IgD-negative memory B cell (primary cell): ENCODE measurements around the gene HECTD4. TPM values are rescaled to one million over a fixed set of nuclear protein-coding genes. Genes with fewer than 3 reads are reported as not detected.
A peak's percentile ranks its signal among the peaks of the same experiment; 100 is the strongest.
"Not testable (repeated sequence)": the region's sequence is repeated elsewhere in the genome, so short reads cannot be mapped to it uniquely, and the experiment has no call there.

Experiments used
- H3K27ac Mint-ChIP-seq, 3 donors: one replicate each; pipeline ENCODE4 v1.8.0; 2020 to 2022; ENCODE audit warnings: mild to moderate bottlenecking in 3 of 3, mixed read lengths in 3 of 3, moderate library complexity in 1 of 3
- H3K27me3 Mint-ChIP-seq: one replicate; pipeline ENCODE4 v1.8.0; 2021; ENCODE audit warnings: mixed read lengths
- H3K36me3 Mint-ChIP-seq: one replicate; pipeline ENCODE4 v1.8.0; 2020; ENCODE audit warnings: mild to moderate bottlenecking, mixed read lengths
- H3K4me1 Mint-ChIP-seq, 3 donors: one replicate each; pipeline ENCODE4 v1.8.0; 2020 to 2022; ENCODE audit warnings: mixed read lengths in 3 of 3, mild to moderate bottlenecking in 1 of 3
- H3K4me3 Mint-ChIP-seq, 4 donors: one replicate each; pipeline ENCODE4 v1.8.0; 2020 to 2022; ENCODE audit warnings: mild to moderate bottlenecking in 4 of 4, mixed read lengths in 4 of 4, moderate library complexity in 3 of 4
- H3K9me3 Mint-ChIP-seq, 3 donors: one replicate each; pipeline ENCODE4 v1.8.0; 2020 to 2021; ENCODE audit warnings: mixed read lengths in 3 of 3, mild to moderate bottlenecking in 1 of 3
- polyA plus RNA-seq: library from polyadenylated mRNA; unstranded; fragments of 300-500 nt; fragmentation: Illumina TruSeq; gene quantifications from one replicate; pipeline ENCODE4 v1.2.3, GENCODE V29; 2021

The HECTD4 gene
- polyA plus RNA-seq, 1 donor from 2014 or later, result 6.8 TPM

- H3K4me1 Mint-ChIP-seq, result peaks cover 15 to 29% (median 19%) of the 10 kb centered on the region in 3 donors
Measured at GRCh38 chr12:112162241-112162790, 219.9 kb downstream of the HECTD4 start.

DNA sequence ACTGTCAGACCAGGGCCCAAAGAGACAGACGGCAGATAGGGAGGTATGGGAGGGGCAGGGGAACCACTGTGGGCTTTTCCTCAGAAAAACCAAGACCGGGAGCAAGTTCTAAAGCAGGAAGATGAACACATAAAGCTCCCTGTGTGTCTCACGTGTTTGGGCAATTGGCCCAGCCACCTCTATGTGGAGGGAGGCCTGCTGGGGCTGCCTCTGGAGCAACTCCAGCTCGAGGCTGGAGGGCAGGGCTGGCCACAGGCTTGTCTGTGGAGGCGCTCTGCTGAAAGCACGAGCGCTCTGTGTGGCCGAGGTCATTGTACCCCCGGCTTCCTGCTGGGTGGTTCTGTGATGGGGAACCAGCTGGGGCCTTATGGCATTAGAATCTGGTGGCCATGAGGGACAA lies 220.5 kb downstream of the HECTD4 start:
- Mint-ChIP-seq H3K27ac (peak overlapping the region; percentile 28 to 83 (median 43)), H3K4me1 (peaks cover 15 to 33% (median 19%) of the 10 kb centered on the region in 3 donors), H3K4me3 (no peak overlapping the region), H3K36me3 (peaks cover 19% of the 10 kb centered on the region), H3K27me3 (no peaks in the 10 kb centered on the region), H3K9me3 (peaks cover 13 to 16% (median 13%) of the 10 kb centered on the region in 3 donors)

More at GRCh38 chr12:112162241-112162790, 219.9 kb downstream of the HECTD4 start:
- Mint-ChIP-seq H3K27me3 (no peaks in the 10 kb centered on the region), H3K27ac (peak overlapping the region in 2 of 3 donors; percentile 28 to 43), H3K4me3 (no peak overlapping the region), H3K36me3 (peaks cover 17% of the 10 kb centered on the region), H3K9me3 (peaks cover 8 to 11% (median 11%) of the 10 kb centered on the region in 3 donors)

GRCh38 chr12:112160611-112161010 lies 221.6 kb downstream of the HECTD4 start:
- H3K4me3 Mint-ChIP-seq, result no peak overlapping the region
- no peaks in the 10 kb centered on the region for H3K27me3 Mint-ChIP-seq
- H3K9me3 Mint-ChIP-seq, result peaks cover 13 to 23% (median 17%) of the 10 kb centered on the region in 3 donors
- H3K36me3 Mint-ChIP-seq, result peaks cover 27% of the 10 kb centered on the region
- peak overlapping the region in 1 of 3 donors; percentile 93 for H3K27ac Mint-ChIP-seq
- peaks cover 19 to 38% (median 23%) of the 10 kb centered on the region in 3 donors for H3K4me1 Mint-ChIP-seq

- peaks cover 29% of the 10 kb centered on the region for H3K36me3 Mint-ChIP-seq
- H3K27ac Mint-ChIP-seq, result peak overlapping the region; percentile 87 to 96 (median 93)
- H3K27me3 Mint-ChIP-seq, result no peaks in the 10 kb centered on the region
- H3K4me1 Mint-ChIP-seq, result peaks cover 19 to 38% (median 28%) of the 10 kb centered on the region in 3 donors
- H3K4me3 Mint-ChIP-seq, result peak overlapping the region; percentile 30 to 82 (median 62)
- H3K9me3 Mint-ChIP-seq, result peaks cover 13 to 23% (median 19%) of the 10 kb centered on the region in 3 donors
Measured at GRCh38 chr12:112159146-112159541, 223.1 kb downstream of the HECTD4 start.

DNA sequence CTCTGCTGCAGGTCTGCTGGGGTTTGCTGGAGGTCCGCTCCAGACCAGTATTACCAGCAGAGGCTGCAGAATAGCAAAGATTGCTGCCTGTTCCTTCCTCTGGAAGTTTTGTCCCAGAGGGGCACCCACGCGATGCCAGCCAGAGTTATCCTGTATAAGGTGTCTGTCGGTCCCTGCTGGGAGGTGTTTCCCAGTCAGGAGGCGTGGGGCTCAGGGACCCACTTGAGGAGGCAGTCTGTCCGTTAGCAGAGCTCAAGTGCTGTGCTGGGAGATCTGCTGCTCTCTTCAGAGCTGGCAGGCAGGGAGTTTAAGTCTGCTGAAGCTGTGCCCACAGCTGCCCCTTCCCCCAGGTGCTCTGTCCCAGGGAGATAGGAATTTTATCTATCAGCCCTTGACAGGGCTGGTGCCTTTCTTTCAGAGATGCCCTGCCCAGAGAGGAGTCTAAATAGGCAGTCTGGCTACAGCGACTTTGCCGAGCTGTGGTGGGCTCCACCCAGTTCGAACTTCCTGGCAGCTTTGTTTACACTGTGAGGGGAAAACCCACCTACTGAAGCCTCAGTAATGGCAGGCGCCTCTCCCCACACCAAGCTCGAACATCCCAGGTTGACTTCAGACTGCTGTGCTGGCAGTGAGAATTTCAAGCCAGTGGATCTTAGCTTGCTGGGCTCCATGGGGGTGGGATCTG lies 223.6 kb downstream of the HECTD4 start:
- Mint-ChIP-seq H3K4me1 (peaks cover 19 to 38% (median 28%) of the 10 kb centered on the region in 3 donors), H3K4me3 (peak overlapping the region; percentile 30 to 82 (median 62)), H3K36me3 (peaks cover 33% of the 10 kb centered on the region), H3K9me3 (peaks cover 13 to 23% (median 19%) of the 10 kb centered on the region in 3 donors), H3K27ac (peak overlapping the region; percentile 87 to 96 (median 93))
- not testable (repeated sequence) for H3K27me3 Mint-ChIP-seq

DNA sequence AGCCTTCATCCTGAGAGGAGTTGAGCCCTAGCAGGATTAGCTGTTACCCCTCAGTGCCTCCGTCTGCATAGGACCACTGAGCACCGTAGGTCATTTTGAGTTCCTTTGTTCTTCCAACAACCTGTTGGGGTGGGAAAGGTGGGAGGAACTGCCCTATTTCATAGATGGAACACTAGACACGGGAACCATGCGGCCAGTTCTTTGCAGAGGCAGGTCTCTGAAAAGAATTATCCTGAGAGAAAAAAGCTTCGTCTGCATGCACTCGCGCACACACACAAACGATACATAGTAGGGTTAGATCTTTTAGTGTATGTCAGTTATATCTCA lies 228.4 kb downstream of the HECTD4 start:
- no peaks in the 10 kb centered on the region for H3K27me3 Mint-ChIP-seq
- peak overlapping the region in 1 of 3 donors; percentile 33 for H3K27ac Mint-ChIP-seq
- H3K9me3 Mint-ChIP-seq, result peaks cover 11 to 23% (median 19%) of the 10 kb centered on the region in 3 donors
- peaks cover 8 to 28% (median 25%) of the 10 kb centered on the region in 3 donors for H3K4me1 Mint-ChIP-seq
- H3K36me3 Mint-ChIP-seq, result peaks cover 28% of the 10 kb centered on the region
- H3K4me3 Mint-ChIP-seq, result no peak overlapping the region

DNA sequence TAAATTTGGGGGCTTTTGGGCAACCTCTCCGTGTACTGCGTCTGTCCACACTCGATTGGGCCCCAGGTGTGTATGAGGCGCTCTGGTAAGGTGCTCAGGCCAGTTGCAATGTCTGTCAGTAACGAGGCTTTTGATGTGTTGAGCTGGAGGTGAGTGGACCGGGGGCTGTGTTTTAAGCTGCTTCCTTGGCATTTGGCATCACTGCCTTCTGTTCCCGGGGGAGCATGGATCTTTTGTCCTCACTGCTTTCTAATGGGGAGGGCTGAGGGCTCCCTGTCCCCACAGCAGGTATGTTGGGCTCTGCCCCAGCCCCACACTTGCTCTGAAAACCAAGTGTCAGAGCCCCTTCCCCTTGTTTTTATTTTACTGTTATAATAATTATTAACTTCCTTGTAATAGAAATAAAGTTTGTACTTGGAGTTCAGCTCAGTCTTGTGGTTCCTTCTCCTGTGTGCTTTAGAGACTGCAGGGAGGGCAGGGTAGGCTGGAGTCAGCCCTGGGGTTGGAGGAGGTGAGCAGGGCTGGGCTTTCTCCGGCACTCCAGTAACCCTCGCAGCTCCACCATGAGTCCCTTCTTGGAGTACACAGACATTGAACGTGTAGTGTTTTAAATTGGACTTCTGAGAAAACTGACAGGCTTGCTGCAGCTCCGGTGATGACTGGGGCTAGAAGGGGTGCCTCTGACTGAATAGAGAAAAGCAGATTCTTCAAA lies 228.9 kb downstream of the HECTD4 start:
- peak overlapping the region in 1 of 3 donors; percentile 63 for H3K27ac Mint-ChIP-seq
- peaks cover 11 to 22% (median 16%) of the 10 kb centered on the region in 3 donors for H3K9me3 Mint-ChIP-seq
- peak overlapping the region in 1 of 4 donors; percentile 16 for H3K4me3 Mint-ChIP-seq
- no peaks in the 10 kb centered on the region for H3K27me3 Mint-ChIP-seq
- peaks cover 10 to 23% (median 20%) of the 10 kb centered on the region in 3 donors for H3K4me1 Mint-ChIP-seq
- peaks cover 28% of the 10 kb centered on the region for H3K36me3 Mint-ChIP-seq

DNA sequence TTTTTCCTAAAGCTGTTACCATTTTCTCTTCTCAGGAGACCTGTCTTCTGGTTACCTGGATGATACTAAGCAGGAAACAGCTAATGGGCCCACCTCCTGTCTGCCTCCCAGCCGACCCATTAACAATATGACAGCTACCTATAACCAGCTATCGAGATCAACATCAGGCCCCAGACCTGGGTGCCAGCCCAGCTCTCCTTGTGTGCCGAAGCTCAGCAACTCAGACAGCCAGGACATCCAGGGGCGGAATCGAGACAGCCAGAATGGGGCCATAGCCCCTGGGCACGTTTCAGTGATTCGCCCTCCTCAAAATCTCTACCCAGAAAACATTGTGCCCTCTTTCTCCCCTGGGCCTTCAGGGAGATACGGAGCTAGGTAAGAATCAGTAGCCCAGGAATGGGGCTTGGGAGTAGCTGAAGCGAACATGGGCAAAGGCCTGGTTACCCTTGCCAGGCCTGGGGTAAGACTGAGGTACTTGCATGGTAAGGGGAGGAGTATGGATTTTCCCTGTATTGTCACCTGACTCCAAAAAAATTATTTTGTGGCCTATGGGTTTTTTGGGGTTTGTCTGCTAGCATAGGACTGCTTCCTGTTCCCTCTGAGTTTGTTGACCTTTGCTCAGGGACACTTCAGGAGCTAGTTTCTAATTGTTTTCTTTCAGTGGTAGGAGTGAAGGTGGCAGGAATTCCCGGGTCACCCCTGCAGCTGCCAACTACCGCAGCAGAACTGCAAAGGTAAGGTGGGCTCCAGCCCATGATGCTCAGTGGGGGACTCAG lies 230.3 kb downstream of the HECTD4 start:
- H3K9me3 Mint-ChIP-seq, result peaks cover 2 to 9% (median 6%) of the 10 kb centered on the region in 3 donors
- H3K36me3 Mint-ChIP-seq, result peaks cover 20% of the 10 kb centered on the region
- peaks cover 8 to 14% (median 13%) of the 10 kb centered on the region in 3 donors for H3K4me1 Mint-ChIP-seq
- no peaks in the 10 kb centered on the region for H3K27me3 Mint-ChIP-seq
- peak overlapping the region in 1 of 3 donors; percentile 83 for H3K27ac Mint-ChIP-seq
- H3K4me3 Mint-ChIP-seq, result no peak overlapping the region

GRCh38 chr12:112149596-112149995 lies 232.6 kb downstream of the HECTD4 start:
- peaks cover 22% of the 10 kb centered on the region for H3K36me3 Mint-ChIP-seq
- H3K4me3 Mint-ChIP-seq, result peak overlapping the region in 1 of 4 donors; percentile 24
- H3K4me1 Mint-ChIP-seq, result peaks cover 12 to 14% (median 12%) of the 10 kb centered on the region in 3 donors

DNA sequence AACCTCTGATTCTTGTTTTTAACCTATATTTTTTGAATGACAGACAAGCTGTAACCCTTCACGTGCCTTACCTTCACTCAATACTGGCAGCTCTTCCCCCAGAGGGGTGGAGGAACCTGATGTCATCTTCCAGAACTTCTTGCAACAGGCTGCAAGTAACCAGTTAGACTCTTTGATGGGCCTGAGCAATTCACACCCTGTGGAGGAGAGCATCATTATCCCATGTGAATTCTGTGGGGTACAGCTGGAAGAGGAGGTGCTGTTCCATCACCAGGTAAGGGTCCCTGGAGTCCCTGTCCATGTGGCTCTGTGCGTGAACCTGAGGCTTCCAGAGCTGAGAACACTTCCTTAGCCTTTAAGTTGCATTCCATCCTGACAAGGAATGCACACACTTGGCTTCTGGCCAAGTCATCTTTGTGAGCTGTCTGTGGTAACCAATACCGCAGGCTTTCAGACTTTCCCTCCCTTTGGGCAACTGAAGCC lies 234.2 kb downstream of the HECTD4 start:
- H3K4me1 Mint-ChIP-seq, result peaks cover 12 to 14% (median 12%) of the 10 kb centered on the region in 3 donors
- H3K9me3 Mint-ChIP-seq, result no peaks in the 10 kb centered on the region
- peak overlapping the region; percentile 21 to 94 (median 88) for H3K27ac Mint-ChIP-seq
- H3K36me3 Mint-ChIP-seq, result peaks cover 19% of the 10 kb centered on the region
- H3K4me3 Mint-ChIP-seq, result peak overlapping the region in 1 of 4 donors; percentile 71
- no peaks in the 10 kb centered on the region for H3K27me3 Mint-ChIP-seq

More at GRCh38 chr12:112149596-112149995, 232.6 kb downstream of the HECTD4 start:
- peak overlapping the region in 1 of 3 donors; percentile 90 for H3K27ac Mint-ChIP-seq
- H3K27me3 Mint-ChIP-seq, result no peaks in the 10 kb centered on the region
- H3K9me3 Mint-ChIP-seq, result no peaks in the 10 kb centered on the region

DNA sequence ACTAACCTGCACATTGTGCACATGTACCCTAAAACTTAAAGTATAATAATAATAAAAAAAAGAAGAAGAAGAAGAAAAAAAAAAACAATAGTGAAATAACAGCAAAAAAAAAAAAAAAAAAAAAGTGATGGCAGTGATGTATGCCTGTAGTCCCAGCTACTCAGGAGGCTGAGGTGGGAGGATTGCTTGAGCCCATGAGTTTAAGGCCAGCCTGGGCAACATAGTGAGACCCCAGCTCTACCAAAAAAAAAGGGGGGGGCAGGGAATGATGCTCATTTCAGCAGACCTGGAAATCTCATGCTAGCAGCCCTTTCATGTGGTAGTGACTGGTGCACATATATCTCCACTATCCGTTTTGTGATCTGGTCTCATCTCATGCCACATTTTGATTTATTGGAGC lies 236.1 kb downstream of the HECTD4 start:
- Mint-ChIP-seq H3K4me1 (peaks cover 10 to 12% (median 12%) of the 10 kb centered on the region in 3 donors), H3K36me3 (peaks cover 13% of the 10 kb centered on the region), H3K9me3 (no peaks in the 10 kb centered on the region), H3K4me3 (no peak overlapping the region), H3K27me3 (no peaks in the 10 kb centered on the region), H3K27ac (peak overlapping the region in 1 of 3 donors; percentile 13)

DNA sequence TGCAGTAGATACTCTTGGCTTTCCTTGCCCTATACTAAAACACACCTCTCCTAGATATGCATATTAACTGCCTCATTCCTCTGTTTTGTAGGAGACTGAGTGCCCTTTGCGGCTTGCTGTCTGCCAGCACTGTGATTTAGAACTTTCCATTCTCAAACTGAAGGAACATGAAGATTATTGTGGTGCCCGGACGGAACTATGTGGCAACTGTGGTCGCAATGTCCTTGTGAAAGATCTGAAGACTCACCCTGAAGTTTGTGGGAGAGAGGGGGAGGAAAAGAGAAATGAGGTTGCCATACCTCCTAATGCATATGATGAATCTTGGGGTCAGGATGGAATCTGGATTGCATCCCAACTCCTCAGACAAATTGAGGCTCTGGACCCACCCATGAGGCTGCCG lies 241.5 kb downstream of the HECTD4 start:
- H3K27me3 Mint-ChIP-seq, result no peaks in the 10 kb centered on the region
- H3K9me3 Mint-ChIP-seq, result no peaks in the 10 kb centered on the region
- no peak overlapping the region for H3K4me3 Mint-ChIP-seq
- peaks cover 8% of the 10 kb centered on the region for H3K36me3 Mint-ChIP-seq
- peak overlapping the region in 1 of 3 donors; percentile 51 for H3K27ac Mint-ChIP-seq
- peaks cover 0 to 7% (median 4%) of the 10 kb centered on the region in 3 donors for H3K4me1 Mint-ChIP-seq

DNA sequence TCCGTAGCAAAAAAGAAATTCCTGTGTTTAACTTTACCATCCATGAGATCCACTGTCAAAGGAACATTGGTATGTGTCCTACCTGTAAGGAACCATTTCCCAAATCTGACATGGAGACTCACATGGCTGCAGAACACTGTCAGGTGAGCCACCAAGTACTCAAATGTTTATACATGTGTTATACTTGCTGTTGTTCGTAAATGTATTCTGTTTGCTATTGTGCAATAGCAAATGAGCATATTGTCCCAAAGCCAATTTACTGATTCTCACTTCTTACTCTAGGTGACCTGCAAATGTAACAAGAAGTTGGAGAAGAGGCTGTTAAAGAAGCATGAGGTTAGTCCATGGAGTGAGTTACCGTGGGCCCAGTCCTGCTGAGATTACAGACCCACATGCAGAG lies 247.5 kb downstream of the HECTD4 start:
- Mint-ChIP-seq H3K27me3 (no peaks in the 10 kb centered on the region), H3K9me3 (no peaks in the 10 kb centered on the region), H3K36me3 (peaks cover 3% of the 10 kb centered on the region), H3K27ac (peak overlapping the region in 1 of 3 donors; percentile 59), H3K4me3 (peak overlapping the region in 1 of 4 donors; percentile 41), H3K4me1 (peaks cover 14 to 22% (median 21%) of the 10 kb centered on the region in 3 donors)

- Mint-ChIP-seq H3K4me3 (peak overlapping the region in 1 of 4 donors; percentile 5), H3K27ac (peak overlapping the region in 1 of 3 donors; percentile 86)
Measured at GRCh38 chr12:112133418-112133817, 248.8 kb downstream of the HECTD4 start.

More at GRCh38 chr12:112133418-112133817, 248.8 kb downstream of the HECTD4 start:
- H3K4me1 Mint-ChIP-seq, result peaks cover 21 to 31% (median 30%) of the 10 kb centered on the region in 3 donors
- H3K27me3 Mint-ChIP-seq, result no peaks in the 10 kb centered on the region
- H3K36me3 Mint-ChIP-seq, result peaks cover 3% of the 10 kb centered on the region
- no peaks in the 10 kb centered on the region for H3K9me3 Mint-ChIP-seq
